Measurements from ENCODE around the gene EHD1. TPM values are rescaled to one million over a fixed set of nuclear protein-coding genes. Genes with fewer than 3 reads are reported as not detected.
"Not testable (repeated sequence)": the region's sequence is repeated elsewhere in the genome, so short reads cannot be mapped to it uniquely, and the experiment has no call there.

EHD1 gene
- total RNA-seq, 1 experiment from 2014 or later: 57.9 TPM

DNA sequence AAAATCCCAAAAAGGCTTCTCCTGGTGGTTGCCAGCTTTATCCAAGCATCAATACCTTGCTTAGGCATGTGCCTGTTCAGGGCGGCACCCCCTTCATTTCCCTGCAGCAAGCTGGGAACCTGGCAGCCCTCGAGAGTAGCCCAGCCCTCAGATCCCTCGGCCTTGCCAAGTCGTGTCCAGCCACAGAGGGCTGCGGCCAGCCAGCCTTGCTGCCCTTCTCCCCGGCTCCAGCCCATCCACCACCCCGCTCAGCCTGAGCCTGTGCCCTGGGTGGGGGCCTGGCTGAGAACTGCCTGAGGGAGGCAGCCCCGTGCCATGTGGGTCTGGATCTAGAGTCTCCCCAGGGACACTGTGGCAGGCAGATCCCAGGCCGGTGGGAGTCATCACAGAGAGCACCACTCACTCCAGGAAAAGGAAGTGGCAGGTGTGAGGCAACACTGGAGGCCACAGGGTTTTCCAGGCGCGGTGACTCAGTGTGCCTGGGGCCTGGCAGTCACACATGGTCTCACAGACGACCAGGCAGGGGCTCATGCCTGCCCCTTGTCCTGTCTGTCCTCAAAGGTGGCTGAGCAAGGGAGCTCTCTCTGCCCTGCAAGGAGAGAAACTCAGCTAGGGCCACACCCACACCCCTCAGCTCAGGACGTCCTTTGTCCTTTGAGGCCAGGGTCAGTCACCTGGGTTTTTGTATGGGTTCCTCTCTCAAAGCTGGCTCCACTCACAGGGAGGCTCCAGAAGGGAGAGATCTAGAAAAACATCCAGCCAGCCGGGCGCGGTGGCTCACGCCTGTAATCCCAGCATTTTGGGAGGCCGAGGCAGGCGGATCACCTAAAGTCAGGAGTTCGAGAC, 21.8 kb downstream of the EHD1 start:
- DNase-seq (ENCODE audit: low read depth): peak; percentile 97

DNA sequence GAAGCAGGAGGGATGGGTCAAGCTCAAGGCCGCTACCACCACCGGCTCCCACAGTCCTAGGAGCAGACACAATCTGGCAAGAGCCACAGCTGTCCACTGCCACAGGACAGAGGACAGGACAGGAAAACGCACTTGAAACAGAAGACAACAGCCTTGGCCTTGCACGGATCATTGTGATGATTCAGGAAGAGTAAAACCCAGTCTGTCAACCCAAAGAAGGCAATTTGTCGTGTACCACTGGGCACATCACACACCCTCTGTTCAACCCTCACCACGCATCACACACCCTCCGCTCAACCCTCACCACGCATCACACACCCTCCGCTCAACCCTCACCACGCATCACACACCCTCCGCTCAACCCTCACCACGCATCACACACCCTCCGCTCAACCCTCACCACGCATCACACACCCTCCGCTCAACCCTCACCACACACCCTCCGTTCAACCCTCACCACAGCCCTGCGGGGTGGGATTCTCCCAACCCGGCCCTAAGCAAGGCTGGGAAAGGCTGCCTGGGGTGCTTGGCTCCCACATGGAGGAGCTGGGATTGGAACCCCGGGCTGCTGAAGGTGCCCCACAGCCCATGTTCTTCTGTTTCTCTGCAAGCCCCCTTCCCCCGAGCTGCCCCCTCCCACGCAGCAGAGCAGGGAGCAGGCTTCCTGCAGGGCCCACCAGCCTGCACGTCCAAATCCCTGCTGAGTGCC, 22.7 kb downstream of the EHD1 start:
- DNase-seq (ENCODE audit: low read depth): no peak

DNA sequence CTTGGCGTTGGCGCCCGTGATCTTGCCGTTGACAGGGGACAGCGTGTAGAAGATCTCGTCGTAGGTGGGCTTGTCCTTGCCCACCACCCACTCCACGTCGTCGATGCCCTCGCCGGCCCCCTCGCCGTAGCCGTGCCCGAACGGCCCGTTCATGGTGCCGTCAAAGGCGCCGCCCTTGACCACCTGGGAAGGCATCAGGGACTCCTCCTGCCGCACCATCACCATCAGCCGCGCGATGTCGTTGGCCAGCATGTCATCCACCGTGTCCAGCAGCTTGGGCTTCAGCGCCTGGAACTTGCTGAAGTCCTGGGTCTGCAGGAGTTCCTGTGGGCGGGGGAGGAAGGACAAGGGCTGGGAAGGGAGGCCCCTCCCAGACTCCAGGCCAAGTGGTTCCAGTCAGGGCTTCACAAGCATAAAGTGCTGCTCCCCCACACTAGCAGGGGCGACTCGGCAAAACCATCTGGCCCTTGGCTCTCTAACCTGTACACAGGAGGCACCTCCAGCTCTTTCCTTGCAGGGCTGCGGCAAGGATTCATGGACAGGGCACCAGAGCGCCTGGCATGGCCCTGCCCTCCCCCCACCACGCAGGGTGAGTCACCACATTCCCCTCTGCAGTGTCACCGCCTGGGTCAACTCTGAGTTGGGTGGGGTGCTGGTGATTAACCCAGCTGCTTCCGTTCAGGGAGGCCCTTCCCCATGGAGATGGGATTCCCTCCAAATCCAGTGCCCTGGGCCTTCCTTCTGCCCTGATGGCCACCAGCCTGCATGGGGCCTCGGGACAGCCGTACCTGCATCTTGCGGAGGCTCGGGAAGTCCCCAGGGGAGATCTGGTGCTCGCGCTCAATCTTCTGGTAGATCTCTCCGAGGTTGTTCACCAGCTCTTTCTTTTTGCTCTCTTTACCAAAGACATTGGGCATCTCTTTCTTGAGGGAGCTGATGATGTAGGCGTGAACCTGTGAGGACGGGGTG, 23.6 kb downstream of the EHD1 start:
- DNase-seq (ENCODE audit: low read depth): peak; percentile 97

DNA sequence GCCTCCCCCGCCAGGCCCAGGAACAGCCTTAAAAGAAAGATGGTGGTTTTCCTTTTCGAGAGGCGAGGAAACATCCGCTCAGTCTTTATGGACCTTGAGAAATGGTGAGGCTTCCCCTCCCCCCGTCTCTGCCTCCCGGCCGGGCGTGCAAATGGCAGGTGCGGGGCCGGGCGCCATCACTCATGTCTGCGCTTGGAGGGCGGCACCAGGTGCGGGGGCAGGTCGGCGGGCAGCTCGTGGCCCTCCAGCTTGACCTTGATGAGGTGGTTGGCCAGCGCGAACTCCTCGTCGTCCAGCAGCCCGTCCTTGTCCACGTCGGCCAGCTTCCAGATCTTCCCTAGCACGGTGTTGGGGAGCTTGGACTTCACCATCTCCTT, 24.3 kb downstream of the EHD1 start:
- no peak for DNase-seq (ENCODE audit: low read depth)

DNA sequence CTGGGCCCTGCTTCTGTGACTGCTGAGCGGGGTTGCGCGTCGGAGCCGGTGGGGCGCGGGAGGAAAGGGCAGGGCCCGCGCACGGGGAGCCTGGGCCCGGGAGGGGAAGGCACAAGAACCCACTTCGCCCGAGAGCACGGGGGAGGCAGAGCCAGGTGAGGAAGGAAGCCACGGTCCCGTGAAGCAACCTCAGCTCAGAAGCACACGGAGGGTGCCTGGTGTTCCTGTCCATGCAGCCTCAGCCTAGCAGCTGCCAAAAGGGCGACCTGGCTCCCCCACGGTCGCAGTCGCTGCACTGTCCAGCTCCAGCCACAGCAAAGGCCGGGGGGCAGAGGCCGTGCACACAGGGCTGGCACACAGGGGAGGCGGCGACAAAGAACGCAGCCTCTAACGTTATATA, 24.7 kb downstream of the EHD1 start:
- no peak for DNase-seq (ENCODE audit: low read depth)

DNA sequence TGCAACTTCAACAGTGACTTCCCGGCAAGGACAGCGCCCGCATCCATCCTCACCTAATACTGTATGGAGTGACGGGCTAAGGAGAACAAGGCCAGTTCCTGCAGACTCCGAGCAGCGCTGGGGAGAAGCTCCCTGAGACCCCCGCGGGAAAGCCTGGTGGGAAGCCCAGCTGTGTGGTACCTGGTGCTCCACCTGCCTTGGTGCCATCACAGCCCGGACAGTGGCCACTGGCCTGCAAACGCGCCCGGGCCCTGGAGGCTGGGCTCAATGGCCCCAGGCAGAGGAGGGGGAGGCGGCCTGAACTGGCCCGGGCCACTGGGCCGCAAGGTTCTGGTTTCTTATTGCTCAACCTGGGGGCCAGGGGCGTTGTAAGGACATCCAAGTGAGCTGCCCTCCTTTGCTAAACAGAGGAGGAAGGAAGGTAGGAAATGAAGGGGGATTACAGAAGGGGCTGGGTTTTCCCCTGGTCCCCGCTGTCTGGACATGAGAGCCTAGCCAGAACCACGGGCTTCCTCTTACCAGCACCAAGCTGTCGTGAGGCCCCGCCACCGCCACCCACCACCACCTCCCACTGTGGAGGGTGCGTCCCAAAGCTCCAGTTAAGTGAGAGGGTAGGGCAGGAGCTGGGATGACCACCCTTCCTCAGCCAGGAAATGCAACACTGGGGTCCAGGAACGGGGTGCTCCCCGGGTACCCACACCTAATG, 25.5 kb downstream of the EHD1 start:
- no peak for DNase-seq (ENCODE audit: low read depth)

DNA sequence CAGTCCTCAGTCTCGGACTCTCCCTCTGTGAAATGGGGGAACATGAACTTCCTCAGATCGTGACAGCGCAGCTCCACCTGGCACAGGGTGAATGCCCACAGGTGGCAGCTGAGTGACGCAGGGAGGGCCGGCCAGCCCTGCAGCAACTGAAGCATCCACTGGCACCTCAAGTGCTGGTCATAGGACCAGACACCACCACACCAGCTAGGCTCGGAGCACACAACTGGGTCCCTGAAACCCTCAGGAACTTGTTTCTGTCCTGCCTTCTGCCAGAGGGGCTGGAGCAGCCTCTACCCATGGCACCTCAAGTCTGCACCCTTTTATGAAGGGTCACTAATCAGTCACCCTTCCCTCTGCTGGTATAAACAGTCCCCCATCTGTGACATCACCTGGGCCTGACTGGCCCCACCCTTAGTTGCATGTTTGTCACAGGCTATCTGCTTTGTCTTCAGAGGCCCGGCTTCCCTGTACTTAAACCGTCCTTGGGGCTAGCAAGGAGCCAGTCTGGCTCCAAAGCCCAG, 26.5 kb downstream of the EHD1 start:
- no peak for DNase-seq (ENCODE audit: low read depth)

DNA sequence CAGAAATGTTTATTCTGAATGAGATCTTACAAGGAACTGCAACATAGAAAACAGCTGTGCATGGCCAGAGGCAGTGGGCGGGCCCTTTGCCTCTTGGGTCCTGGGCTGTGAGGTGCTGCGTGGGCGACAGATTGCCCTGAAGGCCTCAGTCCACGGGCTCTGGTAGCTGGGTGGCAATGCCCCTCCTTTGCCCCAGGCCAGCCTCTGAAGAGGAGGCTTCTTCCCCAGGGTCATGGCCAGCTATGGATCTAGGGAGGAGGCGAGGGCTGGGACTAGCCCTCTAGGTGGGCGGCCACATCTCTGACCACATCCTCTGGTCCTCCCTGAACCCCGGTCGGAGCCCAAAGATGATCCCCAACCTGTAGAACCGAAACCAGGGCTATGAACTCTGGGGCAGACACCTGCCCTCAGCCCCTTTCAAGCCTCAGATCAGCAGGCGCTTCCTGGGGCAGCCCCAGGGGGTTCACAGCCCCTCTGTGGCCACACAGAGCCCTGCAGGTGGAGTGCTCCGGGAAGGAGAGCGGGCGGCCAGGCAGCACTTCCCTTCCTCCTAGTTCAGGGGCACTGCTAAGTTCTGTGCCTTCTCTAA, 27.3 kb downstream of the EHD1 start:
- DNase-seq (ENCODE audit: low read depth): peak; percentile 49

DNA sequence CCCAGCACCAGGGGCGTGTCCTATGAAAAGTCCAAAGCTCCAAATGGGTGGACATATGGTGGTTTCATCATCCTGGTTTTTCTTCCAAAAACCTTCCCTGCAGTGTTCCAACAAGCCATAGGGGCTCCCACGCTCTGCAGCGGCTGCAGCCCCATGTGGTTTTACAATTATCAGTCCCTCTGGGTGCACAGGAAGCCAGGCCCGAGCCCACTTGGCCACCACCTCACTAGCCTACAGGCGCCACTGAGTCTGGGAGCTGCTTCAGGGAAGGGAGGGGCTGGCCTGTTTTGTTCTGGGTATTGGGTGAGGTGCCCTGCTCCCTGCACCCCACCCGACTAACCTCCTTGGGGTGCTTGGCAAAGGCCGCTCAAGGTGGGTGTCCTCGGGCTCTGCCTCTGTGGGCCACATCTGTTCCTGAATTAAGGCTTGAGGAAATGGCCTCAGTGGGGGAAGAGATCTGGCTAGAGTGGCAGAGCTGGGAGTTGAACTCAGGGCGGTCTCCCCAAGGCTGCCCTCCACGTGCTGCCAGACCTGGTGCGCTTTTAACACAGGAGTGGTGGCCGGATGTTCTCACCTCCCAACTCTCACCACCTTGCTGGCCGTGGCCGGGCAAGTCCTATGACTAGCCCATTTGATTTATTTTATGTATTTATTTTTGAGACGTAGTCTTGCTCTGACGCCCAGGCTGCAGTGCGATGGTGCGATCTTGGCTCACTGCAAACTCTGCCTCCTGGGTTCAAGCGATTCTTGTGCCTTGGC, 28.6 kb downstream of the EHD1 start:
- no peak for DNase-seq (ENCODE audit: low read depth)

DNA sequence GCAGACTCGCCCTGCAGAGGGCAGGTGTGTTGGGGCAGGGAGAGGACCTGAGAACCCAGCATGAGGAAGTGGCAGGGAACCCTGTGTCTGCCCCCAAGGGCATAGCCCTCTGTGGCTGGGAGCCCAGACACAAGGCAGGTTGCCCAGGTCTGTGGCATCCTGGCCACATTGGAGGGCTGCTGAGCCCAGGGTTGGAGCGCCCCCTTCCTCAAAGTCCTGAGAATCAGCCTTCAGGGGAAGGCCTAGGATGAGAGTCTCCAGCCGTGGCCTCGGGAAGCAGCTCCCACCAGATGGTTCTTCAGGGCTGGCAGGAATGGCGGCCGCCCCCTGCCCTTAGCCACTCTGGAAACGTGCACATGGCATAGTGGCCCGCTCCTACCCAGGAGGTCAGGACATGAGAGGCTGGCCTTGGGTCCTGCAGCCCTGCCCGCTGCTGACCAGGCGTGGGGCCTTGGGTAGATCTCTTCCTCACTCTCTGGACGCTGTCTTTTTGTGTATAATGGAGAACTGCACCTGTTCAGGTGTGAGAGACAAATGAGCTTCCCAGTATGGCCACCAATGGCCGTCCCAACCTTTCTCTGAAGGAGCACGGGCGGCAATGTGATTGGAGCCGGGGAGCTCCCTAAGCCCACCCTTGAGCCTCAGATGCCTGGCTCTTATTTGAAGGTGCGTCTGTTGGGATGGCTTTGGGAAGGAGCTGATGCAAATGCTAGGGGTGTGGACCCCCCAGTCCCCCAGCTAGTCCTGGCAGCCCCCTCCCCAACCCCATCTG, 29.4 kb downstream of the EHD1 start:
- no peak for DNase-seq (ENCODE audit: low read depth)

DNA sequence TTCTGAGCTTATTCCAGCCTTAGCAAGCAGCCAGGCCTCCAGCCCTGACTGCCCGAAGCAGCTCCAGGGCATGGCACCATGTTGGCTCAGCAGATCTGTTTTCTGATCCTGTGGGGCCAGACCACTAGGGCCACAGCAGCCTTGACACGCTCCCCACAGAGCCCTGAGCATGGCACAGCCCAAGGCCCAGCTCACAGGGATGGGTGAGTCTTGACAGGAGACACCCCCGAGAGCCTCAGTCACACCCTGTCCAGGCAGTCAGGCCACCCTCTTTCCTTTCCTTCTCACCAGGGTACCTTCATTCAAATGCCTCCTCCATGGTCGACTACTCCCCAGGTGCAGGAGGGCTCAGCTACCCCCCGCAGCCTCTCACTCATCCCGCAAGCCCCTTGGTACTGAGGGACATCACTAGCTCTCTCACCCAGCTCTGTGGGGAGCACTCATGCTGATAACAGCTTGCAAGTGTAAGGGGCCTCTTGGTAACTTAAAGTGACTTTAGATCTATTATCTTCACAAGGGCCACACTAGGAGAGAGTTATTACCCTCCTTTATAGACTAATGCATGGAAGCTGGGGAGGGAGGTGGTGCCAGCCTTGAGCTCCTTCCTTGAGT, 30.1 kb downstream of the EHD1 start:
- no peak for DNase-seq (ENCODE audit: low read depth)

DNA sequence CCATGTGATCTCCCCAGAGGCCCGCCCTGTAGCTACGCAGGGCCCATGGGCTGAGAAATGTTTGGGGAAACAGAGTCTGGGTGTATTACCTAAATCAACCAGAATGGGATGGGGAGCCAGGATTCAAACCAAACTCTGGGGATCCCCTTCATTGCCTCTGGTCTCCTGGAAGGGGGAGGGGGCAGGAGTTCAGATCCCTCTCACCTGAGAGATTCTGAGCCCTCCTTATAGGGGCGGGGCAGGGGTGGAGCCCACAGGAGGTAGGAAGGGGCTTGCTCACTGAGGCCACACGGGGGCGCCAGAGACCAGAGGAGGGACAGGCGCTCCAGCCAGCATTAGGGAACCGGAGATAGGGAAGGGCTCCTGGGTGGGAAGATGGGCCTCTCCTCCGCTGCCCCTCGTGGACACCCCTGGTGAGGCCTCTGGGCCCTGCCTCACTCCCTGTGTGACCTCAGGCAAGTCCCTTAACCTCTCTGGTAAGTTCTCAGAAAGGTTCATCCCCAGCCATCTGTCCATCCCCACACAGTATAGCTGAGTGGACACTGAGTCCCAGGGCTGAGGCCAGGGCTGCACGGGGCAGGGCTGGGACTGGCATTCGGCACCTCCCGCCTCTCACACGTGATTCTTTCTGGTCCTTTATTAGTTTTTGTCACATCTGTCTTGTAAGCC, 31.3 kb downstream of the EHD1 start:
- DNase-seq (ENCODE audit: low read depth): peak; percentile 88

DNA sequence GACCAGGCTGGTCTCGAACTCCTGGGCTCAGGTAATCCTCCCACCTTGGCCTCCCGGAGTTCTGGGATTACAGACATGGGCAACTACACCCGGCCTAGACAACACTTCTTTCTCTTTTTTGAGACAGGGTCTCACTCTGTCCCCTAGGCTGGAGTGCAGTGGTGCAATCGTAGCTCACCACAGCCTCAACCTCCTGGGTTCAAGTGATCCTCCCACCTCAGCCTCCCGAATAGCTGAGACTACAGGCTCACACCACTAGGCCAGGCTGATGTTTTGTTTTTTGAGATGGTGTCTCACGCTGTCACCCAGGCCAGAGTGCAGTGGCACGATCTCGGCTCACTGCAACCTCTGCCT, 32.7 kb downstream of the EHD1 start:
- not testable (repeated sequence) for DNase-seq (ENCODE audit: low read depth)

DNA sequence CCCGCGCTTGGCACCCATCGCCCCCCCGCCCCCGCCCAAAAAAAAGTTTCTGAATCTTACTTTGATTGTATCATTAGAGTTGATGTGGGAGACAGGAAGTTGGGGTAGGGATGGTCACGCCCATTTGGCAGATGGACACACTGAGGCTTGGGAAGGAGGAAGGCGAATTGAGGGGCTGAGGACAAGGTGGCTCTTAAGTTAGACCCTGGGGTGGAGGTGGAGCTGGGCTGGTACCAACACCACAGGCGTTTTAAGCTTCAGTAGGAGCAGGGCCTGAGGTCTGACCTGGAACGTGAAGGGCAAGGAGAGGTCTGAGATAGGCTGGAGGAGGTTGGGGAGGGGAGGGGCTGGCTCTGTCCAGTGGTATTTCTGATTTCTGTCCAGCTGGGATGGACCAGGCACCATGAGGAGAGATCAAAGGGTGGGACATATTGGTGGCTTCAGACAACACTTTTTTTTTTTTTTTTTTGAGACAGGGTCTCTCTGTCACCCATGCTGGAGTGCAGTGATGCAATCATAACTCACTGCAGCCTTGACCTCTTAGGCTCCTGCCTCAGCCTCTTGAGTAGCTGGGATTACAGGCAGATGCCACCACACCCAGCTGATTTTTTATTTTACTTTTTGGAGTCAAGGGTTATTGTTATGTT, 33.2 kb downstream of the EHD1 start:
- DNase-seq (ENCODE audit: low read depth): no peak

DNA sequence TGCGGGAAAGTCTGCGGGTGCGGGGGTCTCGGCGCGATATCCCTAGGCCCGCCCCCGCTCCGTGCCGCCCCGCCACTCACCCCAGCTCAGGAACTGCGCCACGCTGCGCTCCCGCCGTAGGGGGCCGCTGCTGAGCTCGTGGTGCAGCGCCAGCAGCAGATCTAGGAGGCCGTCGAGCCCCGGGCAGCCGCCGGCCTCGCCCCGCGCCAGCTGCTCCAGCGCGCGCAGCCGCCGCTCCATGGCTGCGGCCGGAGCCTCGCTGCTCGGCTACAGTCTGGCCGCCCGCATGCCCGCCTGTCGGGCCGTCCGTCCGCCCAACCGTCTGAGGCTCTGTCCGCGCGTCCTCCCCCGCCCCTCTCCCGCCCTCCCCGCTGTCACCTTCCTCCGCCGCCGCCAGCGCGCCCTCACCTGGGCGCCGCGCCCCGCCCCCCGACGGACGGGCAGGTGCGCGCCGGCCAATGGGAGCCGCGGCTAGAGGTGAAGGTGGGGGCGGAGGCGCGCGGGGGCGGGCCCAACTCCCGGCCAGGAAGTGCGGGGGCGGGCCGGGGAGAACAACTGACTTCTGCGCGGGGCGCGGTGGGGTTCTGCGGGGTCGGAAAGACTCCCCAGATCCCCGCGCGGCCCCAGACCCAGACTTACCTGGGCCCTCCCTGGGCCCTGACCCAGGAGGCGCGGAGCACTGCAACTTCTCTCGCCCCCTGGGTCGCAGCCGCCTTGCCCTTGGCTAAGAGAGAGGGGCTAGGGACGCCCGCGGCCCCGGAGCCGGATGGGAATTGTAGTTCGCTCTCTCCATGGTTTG, 33.9 kb downstream of the EHD1 start, which contains the start of gene CDC42BPG:
Gene CDC42BPG, minus strand, starts transcription at position 324 of the 799 bp plus-strand sequence. Its CDS starts 84 bp downstream, at position 240.
- DNase-seq (ENCODE audit: low read depth): peak; percentile 50

DNA sequence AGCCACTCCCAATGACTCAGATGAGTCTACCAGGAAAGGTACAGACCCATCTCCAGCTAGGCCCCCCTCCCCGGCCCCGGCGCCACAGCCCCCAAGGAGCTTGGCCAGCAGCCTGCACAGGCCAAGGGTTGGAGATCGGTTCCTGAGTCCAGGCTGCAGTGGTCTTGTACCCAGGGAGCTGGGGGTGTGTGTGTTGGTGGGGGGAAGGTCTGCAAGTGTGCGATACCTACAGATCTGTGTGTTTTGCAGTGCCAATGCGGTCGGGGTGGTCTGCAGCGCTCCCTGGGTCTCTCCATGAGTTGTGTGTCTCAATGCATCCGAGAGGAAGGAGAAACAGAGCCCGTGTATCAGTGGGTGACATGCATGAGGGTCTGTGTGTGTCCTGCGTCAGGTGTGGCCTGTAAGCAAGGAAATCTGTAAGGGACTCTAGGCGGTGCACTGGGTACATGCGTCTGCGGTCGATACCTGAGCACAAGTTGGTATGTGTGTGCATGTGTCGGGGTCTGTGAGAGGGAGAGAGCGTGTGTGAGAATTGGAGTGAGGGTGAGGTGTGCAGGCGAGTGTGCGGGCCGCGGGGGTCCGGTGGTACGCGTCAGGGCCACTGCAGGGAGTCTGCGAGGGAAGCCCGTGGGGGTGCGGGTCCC, 34.6 kb downstream of the EHD1 start:
- no peak for DNase-seq (ENCODE audit: low read depth)
